Calu3 (cell line): ENCODE results near the gene RTRAF. TPM values are rescaled to one million over a fixed set of nuclear protein-coding genes. Genes with fewer than 3 reads are reported as not detected.
A peak's percentile ranks its signal among the peaks of the same experiment; 100 is the strongest.

ENCODE experiments used
- BruUV-seq: library from RNA; stranded (reverse); fragments of 400-500 nt; replicated peaks from 2 replicates; lab custom pipeline; 2021; lab: Mats Ljungman, UMichigan
- CTCF ChIA-PET: fragments of 300-600 bp; sonication (Branson Sonifier 250); formaldehyde crosslinking; loops from one replicate; lab custom pipeline; 2022; ENCODE audit warnings: antibody characterized with exemption; lab: Charles Lee
- DNase-seq: peaks from one replicate; pipeline ENCODE4 v3.0.0; 2022
- H3K27ac Mint-ChIP-seq: one replicate; pipeline ENCODE4 v1.8.0; 2022; ENCODE audit warnings: mixed read lengths; ENCODE audit not compliant: unreplicated experiment
- H3K27me3 Mint-ChIP-seq: one replicate; pipeline ENCODE4 v1.8.0; 2022; ENCODE audit warnings: mixed read lengths; ENCODE audit not compliant: unreplicated experiment
- H3K36me3 Mint-ChIP-seq: one replicate; pipeline ENCODE4 v1.8.0; 2022; ENCODE audit warnings: mild to moderate bottlenecking, moderate library complexity, mixed read lengths; ENCODE audit not compliant: insufficient read depth, unreplicated experiment
- H3K4me1 Mint-ChIP-seq: one replicate; pipeline ENCODE4 v1.8.0; 2022; ENCODE audit warnings: mild to moderate bottlenecking, low read depth, mixed read lengths; ENCODE audit not compliant: unreplicated experiment
- H3K4me3 Mint-ChIP-seq: one replicate; pipeline ENCODE4 v1.8.0; 2022; ENCODE audit warnings: mild to moderate bottlenecking, low read depth, moderate library complexity, mixed read lengths; ENCODE audit not compliant: unreplicated experiment
- H3K9me3 Mint-ChIP-seq: one replicate; pipeline ENCODE4 v1.8.0; 2022; ENCODE audit warnings: low read depth, mixed read lengths; ENCODE audit not compliant: unreplicated experiment
- intact Hi-C: fragments of 100-400 bp; cut with micrococcal nuclease; formaldehyde crosslinking; loops from one replicate; pipeline ENCODE4 v1.10.0; 2022; ENCODE audit not compliant: unreplicated experiment
- total RNA-seq: library from RNA; stranded (reverse); gene quantifications from 2 replicates; pipeline ENCODE4 v1.2.3, GENCODE V29; 2022
- TF ChIP-seq, protein P1 (sequence below): fragments of 200-600 bp; IDR thresholded peaks from one replicate; pipeline ENCODE4 v1.8.0; 2022; ENCODE audit warnings: antibody characterized with exemption; ENCODE audit not compliant: unreplicated experiment

Gene RTRAF
- total RNA-seq, 1 experiment from 2014 or later = 164 TPM

DNA sequence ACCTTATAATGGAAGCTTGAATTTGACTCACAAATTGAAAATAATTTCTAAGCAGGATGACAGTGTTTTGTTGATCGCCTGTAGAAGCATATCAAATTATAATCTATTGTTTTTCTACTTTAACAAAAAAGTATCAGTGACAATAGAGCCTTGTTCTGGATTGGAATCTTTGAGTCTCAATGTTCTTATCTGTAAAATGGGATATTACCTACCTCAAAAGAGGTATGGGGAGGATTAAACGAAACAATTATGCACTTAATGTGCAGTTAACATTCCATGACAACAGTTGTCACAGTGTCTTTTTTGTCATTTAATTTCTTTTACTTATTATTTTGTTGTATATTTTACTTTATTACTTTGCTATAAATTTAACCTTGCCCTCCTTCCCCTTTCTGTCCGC is 1.1 kb downstream of the RTRAF start:
- CTCF ChIA-PET = no interaction called here
- Mint-ChIP-seq H3K9me3 (no peaks in the 10 kb centered on the region), H3K27me3 (peaks cover 11% of the 10 kb centered on the region), H3K4me1 (peaks cover 19% of the 10 kb centered on the region), H3K36me3 (peaks cover 35% of the 10 kb centered on the region), H3K27ac (peak overlapping the region; percentile 71), H3K4me3 (peak overlapping the region; percentile 88)
- no TSS peak for BruUV-seq
- TF ChIP-seq, protein P1, sequence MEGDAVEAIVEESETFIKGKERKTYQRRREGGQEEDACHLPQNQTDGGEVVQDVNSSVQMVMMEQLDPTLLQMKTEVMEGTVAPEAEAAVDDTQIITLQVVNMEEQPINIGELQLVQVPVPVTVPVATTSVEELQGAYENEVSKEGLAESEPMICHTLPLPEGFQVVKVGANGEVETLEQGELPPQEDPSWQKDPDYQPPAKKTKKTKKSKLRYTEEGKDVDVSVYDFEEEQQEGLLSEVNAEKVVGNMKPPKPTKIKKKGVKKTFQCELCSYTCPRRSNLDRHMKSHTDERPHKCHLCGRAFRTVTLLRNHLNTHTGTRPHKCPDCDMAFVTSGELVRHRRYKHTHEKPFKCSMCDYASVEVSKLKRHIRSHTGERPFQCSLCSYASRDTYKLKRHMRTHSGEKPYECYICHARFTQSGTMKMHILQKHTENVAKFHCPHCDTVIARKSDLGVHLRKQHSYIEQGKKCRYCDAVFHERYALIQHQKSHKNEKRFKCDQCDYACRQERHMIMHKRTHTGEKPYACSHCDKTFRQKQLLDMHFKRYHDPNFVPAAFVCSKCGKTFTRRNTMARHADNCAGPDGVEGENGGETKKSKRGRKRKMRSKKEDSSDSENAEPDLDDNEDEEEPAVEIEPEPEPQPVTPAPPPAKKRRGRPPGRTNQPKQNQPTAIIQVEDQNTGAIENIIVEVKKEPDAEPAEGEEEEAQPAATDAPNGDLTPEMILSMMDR = no peak
- intact Hi-C loops = no loop called here
- DNase-seq = no peak

DNA sequence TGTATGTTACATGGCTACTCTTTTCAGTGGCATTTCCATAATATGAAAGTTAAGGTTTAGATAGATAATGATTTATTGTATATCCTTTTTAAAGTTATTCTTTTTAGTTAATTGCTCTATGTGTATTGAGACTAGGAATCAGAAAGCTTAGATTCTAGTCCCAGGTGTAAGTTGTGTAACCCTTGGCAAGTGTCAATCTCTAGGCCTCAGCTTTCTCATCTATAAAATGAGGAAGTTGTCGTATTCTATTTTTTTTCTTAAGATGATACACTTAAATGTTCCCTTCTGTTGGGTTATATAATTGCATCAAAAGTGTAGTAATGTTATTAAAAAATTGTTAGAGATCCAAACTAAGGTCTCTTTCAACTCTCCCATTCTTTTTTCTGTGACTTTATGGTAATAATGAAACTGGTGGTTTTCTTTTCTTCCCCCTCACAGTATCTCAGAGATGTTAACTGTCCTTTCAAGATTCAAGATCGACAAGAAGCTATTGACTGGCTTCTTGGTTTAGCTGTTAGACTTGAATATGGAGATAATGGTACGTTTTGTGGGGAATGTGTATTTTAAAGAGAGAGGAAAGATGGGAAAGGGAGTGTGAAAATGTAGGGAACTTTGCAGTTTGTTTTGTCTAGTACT is 4.1 kb downstream of the RTRAF start:
- Mint-ChIP-seq H3K9me3 (no peaks in the 10 kb centered on the region), H3K4me3 (no peak overlapping the region), H3K36me3 (peaks cover 35% of the 10 kb centered on the region), H3K27ac (no peak overlapping the region), H3K4me1 (peaks cover 16% of the 10 kb centered on the region), H3K27me3 (no peaks in the 10 kb centered on the region)
- TF ChIP-seq, protein P1 = no peak
- no TSS peak for BruUV-seq
- intact Hi-C loops = no loop called here
- CTCF ChIA-PET = no interaction called here
- DNase-seq = no peak

DNA sequence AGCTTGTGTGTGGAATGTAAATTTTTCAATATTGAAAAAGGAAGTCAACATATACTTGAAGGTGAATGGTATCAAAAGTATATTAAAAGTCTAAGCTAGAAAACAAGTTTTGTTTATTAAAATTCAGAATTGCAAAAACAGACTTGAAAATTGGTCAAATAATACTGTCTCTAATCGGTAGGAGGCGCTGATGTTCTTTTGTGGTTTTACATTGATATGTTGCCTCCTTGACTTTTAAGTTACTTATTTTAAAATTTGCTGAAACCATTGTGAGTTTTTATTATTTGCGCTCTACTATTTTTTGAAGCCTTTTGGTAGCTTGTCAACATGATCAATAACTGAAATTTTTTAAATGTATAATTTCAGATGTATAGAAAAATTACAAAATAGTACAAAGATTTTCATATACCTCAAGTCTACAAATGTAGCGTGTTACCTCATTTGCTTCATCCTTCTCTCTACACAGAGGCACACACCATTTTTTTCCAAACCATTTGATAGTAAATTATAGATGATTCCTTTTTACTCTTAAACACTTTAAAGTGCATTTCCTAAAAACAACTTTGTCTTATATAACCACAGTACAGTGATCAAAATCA is 6.9 kb downstream of the RTRAF start:
- Mint-ChIP-seq H3K27me3 (no peaks in the 10 kb centered on the region), H3K4me1 (peaks cover 9% of the 10 kb centered on the region), H3K27ac (no peak overlapping the region), H3K36me3 (peaks cover 20% of the 10 kb centered on the region), H3K9me3 (no peaks in the 10 kb centered on the region), H3K4me3 (no peak overlapping the region)
- CTCF ChIA-PET = no interaction called here
- DNase-seq = no peak
- intact Hi-C loops = loop anchor here (1.0 kb wide), 1 partner anchor 135 kb away; no protein-coding TSS in a partner anchor
- BruUV-seq = no TSS peak
- TF ChIP-seq, protein P1 = peak; percentile 31

DNA sequence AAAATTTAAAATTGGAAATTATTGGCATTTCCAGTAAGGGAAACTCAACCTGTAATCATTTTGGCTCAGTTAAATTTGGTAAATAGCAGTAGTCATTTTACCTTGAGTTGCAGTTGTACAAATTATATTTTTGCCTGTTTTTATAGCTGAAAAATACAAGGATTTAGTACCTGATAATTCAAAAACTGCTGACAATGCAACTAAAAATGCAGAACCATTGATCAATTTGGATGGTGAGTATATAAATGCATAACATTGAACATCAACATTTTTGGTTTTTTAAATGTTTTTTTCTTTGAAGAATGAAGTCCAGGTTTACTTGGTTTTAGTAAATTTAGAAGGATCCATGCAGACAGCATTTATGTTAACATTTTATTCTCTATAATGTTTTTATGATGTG is 9.0 kb downstream of the RTRAF start:
- Mint-ChIP-seq H3K27ac (no peak overlapping the region), H3K9me3 (no peaks in the 10 kb centered on the region), H3K4me1 (peaks cover 9% of the 10 kb centered on the region), H3K36me3 (peaks cover 13% of the 10 kb centered on the region), H3K4me3 (no peak overlapping the region), H3K27me3 (no peaks in the 10 kb centered on the region)
- TF ChIP-seq, protein P1 = no peak
- BruUV-seq = no TSS peak
- intact Hi-C loops = no loop called here
- CTCF ChIA-PET = no interaction called here
- DNase-seq = no peak
